HPDE6-E6E7 (cell line): ENCODE data around the gene SART3.
"Not testable (repeated sequence)": the region's sequence is repeated elsewhere in the genome, so short reads cannot be mapped to it uniquely, and the experiment has no call there.

Experiments used
- DNase-seq: peaks from one replicate; pipeline ENCODE4 v3.0.0; 2011; ENCODE audit warnings: missing footprints; ENCODE audit errors: extremely low spot score

SART3 gene

GRCh38 chr12:108597559-108598471, 36.8 kb upstream of the SART3 start, which contains the start of gene TMEM119:
Gene TMEM119, minus strand, starts transcription at chr12:108598084. Its CDS starts 5,701 bp downstream, at chr12:108592383.
- no peak for DNase-seq

- DNase-seq: no peak
Observed at GRCh38 chr12:108596854-108597558, 36.0 kb upstream of the SART3 start.

GRCh38 chr12:108595711-108596647, 35.0 kb upstream of the SART3 start:
- no peak for DNase-seq

- DNase-seq: no peak
Observed at GRCh38 chr12:108594960-108595710, 34.2 kb upstream of the SART3 start.

- no peak for DNase-seq
Observed at GRCh38 chr12:108594323-108594903, 33.4 kb upstream of the SART3 start.

- no peak for DNase-seq
Observed at GRCh38 chr12:108592033-108592909, 31.3 kb upstream of the SART3 start.

- DNase-seq: no peak
Observed at GRCh38 chr12:108591267-108591980, 30.5 kb upstream of the SART3 start.

GRCh38 chr12:108590463-108590862, 29.5 kb upstream of the SART3 start:
- DNase-seq: not testable (repeated sequence)

- no peak for DNase-seq
Observed at GRCh38 chr12:108589840-108590229, 28.9 kb upstream of the SART3 start.

GRCh38 chr12:108589028-108589839, 28.3 kb upstream of the SART3 start:
- DNase-seq: no peak

GRCh38 chr12:108587826-108588225, 26.9 kb upstream of the SART3 start:
- no peak for DNase-seq

GRCh38 chr12:108586306-108586705, 25.3 kb upstream of the SART3 start:
- no peak for DNase-seq

- DNase-seq: no peak
Observed at GRCh38 chr12:108585864-108586263, 24.9 kb upstream of the SART3 start.

GRCh38 chr12:108584456-108585065, 23.6 kb upstream of the SART3 start:
- DNase-seq: no peak

GRCh38 chr12:108583991-108584390, 23.0 kb upstream of the SART3 start:
- DNase-seq: no peak

- no peak for DNase-seq
Observed at GRCh38 chr12:108582978-108583770, 22.2 kb upstream of the SART3 start.

GRCh38 chr12:108582509-108582908, 21.5 kb upstream of the SART3 start:
- no peak for DNase-seq
